Thymus (tissue), 11 donors: ENCODE results near the gene TET2. TPM values are rescaled to one million over a fixed set of nuclear protein-coding genes. Genes with fewer than 3 reads are reported as not detected.

Source experiments
- DNase-seq, 9 donors: peaks; one replicate each; pipeline ENCODE4 v3.0.0-alpha.2; 2013; ENCODE audit warnings: low spot score in 9 of 9, low read depth in 6 of 9, missing footprints in 1 of 9
- H3K27ac ChIP-seq, 2 donors: one replicate each; pipeline ENCODE4 v1.5.1; 2013; ENCODE audit warnings: control low read depth in 1 of 2, low read depth in 1 of 2, low read length in 1 of 2, mild to moderate bottlenecking in 1 of 2, moderate library complexity in 1 of 2
- H3K27me3 ChIP-seq, 2 donors: one replicate each; pipeline ENCODE4 v1.5.1; 2013; ENCODE audit warnings: low read length in 1 of 2; ENCODE audit not compliant: control insufficient read depth in 2 of 2, insufficient read depth in 1 of 2
- H3K36me3 ChIP-seq, 2 donors: one replicate each; pipeline ENCODE4 v1.5.1; 2013; ENCODE audit warnings: low read length in 1 of 2, mild to moderate bottlenecking in 1 of 2, moderate library complexity in 1 of 2; ENCODE audit not compliant: control insufficient read depth in 2 of 2, insufficient read depth in 2 of 2
- H3K4me1 ChIP-seq, 2 donors: one replicate each; pipeline ENCODE4 v1.5.1; 2013; ENCODE audit warnings: low read length in 2 of 2; ENCODE audit not compliant: control insufficient read depth in 2 of 2, insufficient read depth in 2 of 2
- H3K4me3 ChIP-seq, 2 donors: one replicate each; pipeline ENCODE4 v1.5.1; 2013; ENCODE audit warnings: low read length in 2 of 2, control low read depth in 1 of 2, mild to moderate bottlenecking in 1 of 2
- H3K9me3 ChIP-seq, 2 donors: one replicate each; pipeline ENCODE4 v1.5.1; 2013; ENCODE audit warnings: low read length in 1 of 2, mild to moderate bottlenecking in 1 of 2; ENCODE audit not compliant: control insufficient read depth in 2 of 2, insufficient read depth in 1 of 2
- WGBS: extraction: QIAGEN DNeasy Blood & Tissue Kit; methylation state at CpG from one replicate; pipeline ENCODE4 v1.1.7; 2013; 5-methylcytosine and 5-hydroxymethylcytosine counted together
- polyA plus RNA-seq: library from polyadenylated mRNA; stranded (reverse); fragments of 200-250 nt; gene quantifications from one replicate; pipeline ENCODE4 v1.2.3, GENCODE V29; 2013
- total RNA-seq: library from RNA; stranded (reverse); fragments of 120-200 nt; gene quantifications from one replicate; pipeline ENCODE4 v1.2.4, GENCODE V29; 2013
- donor health status: healthy.

TET2 gene
- total and polyA plus RNA-seq, 2 donors = 6.5 to 17.1 TPM

GRCh38 chr4:105230287-105230686, 83.6 kb downstream of the TET2 start:
- Histone ChIP-seq H3K36me3 (peaks cover 9 to 12% of the 10 kb centered on the region in 2 donors), H3K27ac (no peak overlapping the region), H3K4me1 (no peaks in the 10 kb centered on the region), H3K4me3 (no peak overlapping the region), H3K27me3 (no peaks in the 10 kb centered on the region), H3K9me3 (no peaks in the 10 kb centered on the region)
- no peak for DNase-seq
- WGBS = 91% methylated on average over 1 of the region's 1 CpG

GRCh38 chr4:105232374-105232773, 85.7 kb downstream of the TET2 start:
- Histone ChIP-seq H3K4me1 (no peaks in the 10 kb centered on the region), H3K9me3 (no peaks in the 10 kb centered on the region), H3K36me3 (peaks cover 18 to 32% of the 10 kb centered on the region in 2 donors), H3K27ac (no peak overlapping the region), H3K27me3 (no peaks in the 10 kb centered on the region), H3K4me3 (no peak overlapping the region)
- WGBS = 97% methylated on average over 4 of the region's 4 CpGs
- DNase-seq = no peak

GRCh38 chr4:105234582-105234981, 87.9 kb downstream of the TET2 start:
- Histone ChIP-seq H3K4me3 (no peak overlapping the region), H3K27ac (no peak overlapping the region), H3K36me3 (peaks cover 18 to 34% of the 10 kb centered on the region in 2 donors), H3K27me3 (no peaks in the 10 kb centered on the region), H3K9me3 (no peaks in the 10 kb centered on the region), H3K4me1 (no peaks in the 10 kb centered on the region)
- DNase-seq = no peak
- WGBS = 83% methylated on average over 4 of the region's 4 CpGs

GRCh38 chr4:105236202-105236915, 89.7 kb downstream of the TET2 start:
- no peaks in the 10 kb centered on the region for H3K27me3 ChIP-seq
- DNase-seq = no peak
- no peak overlapping the region for H3K27ac ChIP-seq
- no peaks in the 10 kb centered on the region for H3K4me1 ChIP-seq
- peaks cover 18 to 38% of the 10 kb centered on the region in 2 donors for H3K36me3 ChIP-seq
- H3K9me3 ChIP-seq = no peaks in the 10 kb centered on the region
- 97% methylated on average over 4 of the region's 4 CpGs for WGBS
- no peak overlapping the region for H3K4me3 ChIP-seq

GRCh38 chr4:105236916-105237311, 90.2 kb downstream of the TET2 start:
- Histone ChIP-seq H3K27me3 (no peaks in the 10 kb centered on the region), H3K4me1 (no peaks in the 10 kb centered on the region), H3K9me3 (no peaks in the 10 kb centered on the region), H3K27ac (no peak overlapping the region), H3K4me3 (no peak overlapping the region), H3K36me3 (peaks cover 18 to 40% of the 10 kb centered on the region in 2 donors)
- WGBS = 97% methylated on average over 2 of the region's 2 CpGs
- no peak for DNase-seq

GRCh38 chr4:105240037-105240436, 93.4 kb downstream of the TET2 start:
- no peak for DNase-seq
- Histone ChIP-seq H3K27me3 (no peaks in the 10 kb centered on the region), H3K4me1 (no peaks in the 10 kb centered on the region), H3K4me3 (no peak overlapping the region), H3K9me3 (no peaks in the 10 kb centered on the region), H3K36me3 (peaks cover 12 to 36% of the 10 kb centered on the region in 2 donors), H3K27ac (no peak overlapping the region)
- 97% methylated on average over 5 of the region's 5 CpGs for whole genome bisulfite sequencing

- Histone ChIP-seq H3K4me3 (no peak overlapping the region), H3K9me3 (no peaks in the 10 kb centered on the region), H3K27me3 (no peaks in the 10 kb centered on the region), H3K4me1 (no peaks in the 10 kb centered on the region), H3K27ac (no peak overlapping the region), H3K36me3 (peaks cover 3 to 22% of the 10 kb centered on the region in 2 donors)
- 98% methylated on average over 4 of the region's 4 CpGs for WGBS
- DNase-seq = no peak
Observed at GRCh38 chr4:105241451-105241850, 94.8 kb downstream of the TET2 start.

- no peaks in the 10 kb centered on the region for H3K9me3 ChIP-seq
- no peaks in the 10 kb centered on the region for H3K27me3 ChIP-seq
- no peak overlapping the region for H3K4me3 ChIP-seq
- no peaks in the 10 kb centered on the region for H3K4me1 ChIP-seq
- H3K36me3 ChIP-seq = peaks cover 0 to 14% of the 10 kb centered on the region in 2 donors
- DNase-seq = no peak
- 97% methylated on average over 13 of the region's 13 CpGs for WGBS
- no peak overlapping the region for H3K27ac ChIP-seq
Observed at GRCh38 chr4:105243446-105243845, 96.8 kb downstream of the TET2 start.

- Histone ChIP-seq H3K27ac (no peak overlapping the region), H3K4me3 (no peak overlapping the region), H3K4me1 (no peaks in the 10 kb centered on the region), H3K36me3 (peaks cover 0 to 6% of the 10 kb centered on the region in 2 donors), H3K9me3 (no peaks in the 10 kb centered on the region), H3K27me3 (no peaks in the 10 kb centered on the region)
- no peak for DNase-seq
- WGBS = 98% methylated on average over 1 of the region's 1 CpG
Observed at GRCh38 chr4:105246712-105247111, 100.0 kb downstream of the TET2 start.
